Activated CD8-positive, alpha-beta memory T cell treated with anti-CD3 and anti-CD28 coated beads, Interleukin-2, amount 50 U/mL, for 4 hours (primary cell): ENCODE results near the gene RYR2.

Source experiments
- DNase-seq: peaks from one replicate; pipeline ENCODE4 v3.0.0-alpha.2; 2020

RYR2 gene

GRCh38 chr1:237478082-237478481 lies 436.1 kb downstream of the RYR2 start:
- no peak for DNase-seq

DNA sequence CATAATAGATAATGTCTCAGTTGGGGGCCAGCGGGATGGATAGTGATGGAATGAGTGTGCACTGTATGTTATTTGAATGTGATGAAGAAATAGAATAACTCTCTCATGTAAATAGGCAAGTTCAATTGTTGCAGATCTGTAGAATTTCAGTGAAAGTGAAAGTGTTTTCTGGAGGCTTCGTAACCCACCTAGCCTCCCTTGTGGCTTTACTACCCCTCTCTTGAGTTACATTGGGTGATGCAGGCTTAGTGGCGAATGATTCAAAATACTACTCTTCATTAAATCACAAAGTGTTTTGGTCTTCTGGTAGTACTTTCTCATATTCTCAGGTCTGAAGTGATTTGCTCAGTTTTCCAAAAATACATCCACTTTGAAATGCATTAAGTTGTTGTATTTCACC lies 436.9 kb downstream of the RYR2 start:
- no peak for DNase-seq

DNA sequence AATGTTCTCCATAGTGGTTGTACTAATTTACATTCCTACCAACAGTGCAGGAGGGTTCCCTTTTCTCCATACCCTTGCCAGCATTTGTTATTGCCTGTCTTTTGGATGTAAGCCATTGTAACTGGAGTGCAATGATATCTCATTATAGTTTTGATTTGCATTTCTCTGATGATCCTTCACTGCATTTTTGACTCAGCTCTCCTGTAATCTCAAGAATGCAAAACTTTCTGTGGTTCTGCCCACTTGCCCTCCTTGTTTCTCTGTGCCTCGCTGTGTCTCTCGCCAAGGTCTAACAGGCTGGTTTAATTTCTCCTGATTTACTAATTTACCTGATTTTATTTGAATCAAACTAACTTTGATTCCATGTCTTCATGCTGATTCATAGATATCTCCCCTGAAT lies 440.8 kb downstream of the RYR2 start:
- DNase-seq = no peak

- no peak for DNase-seq
These were observed 450.4 kb downstream of the RYR2 start for GRCh38 chr1:237492359-237492758.

- no peak for DNase-seq
These were observed 458.6 kb downstream of the RYR2 start for GRCh38 chr1:237500566-237500965.

DNA sequence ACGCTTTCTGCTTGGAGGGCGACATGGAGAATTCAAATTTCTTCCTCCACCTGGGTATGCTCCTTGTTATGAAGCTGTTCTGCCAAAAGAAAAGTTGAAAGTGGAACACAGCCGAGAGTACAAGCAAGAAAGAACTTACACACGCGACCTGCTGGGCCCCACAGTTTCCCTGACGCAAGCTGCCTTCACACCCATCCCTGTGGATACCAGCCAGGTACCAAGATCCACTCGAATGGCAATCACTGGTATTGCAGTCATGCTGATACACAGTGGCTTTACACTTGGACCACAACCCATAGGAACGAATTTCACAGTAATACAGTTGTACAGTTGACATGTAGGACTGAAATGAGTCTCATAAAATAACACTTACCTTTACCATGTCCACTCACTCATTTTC lies 461.3 kb downstream of the RYR2 start:
- no peak for DNase-seq

GRCh38 chr1:237507005-237507404 lies 465.0 kb downstream of the RYR2 start:
- no peak for DNase-seq

GRCh38 chr1:237509748-237510147 lies 467.8 kb downstream of the RYR2 start:
- DNase-seq = no peak

DNA sequence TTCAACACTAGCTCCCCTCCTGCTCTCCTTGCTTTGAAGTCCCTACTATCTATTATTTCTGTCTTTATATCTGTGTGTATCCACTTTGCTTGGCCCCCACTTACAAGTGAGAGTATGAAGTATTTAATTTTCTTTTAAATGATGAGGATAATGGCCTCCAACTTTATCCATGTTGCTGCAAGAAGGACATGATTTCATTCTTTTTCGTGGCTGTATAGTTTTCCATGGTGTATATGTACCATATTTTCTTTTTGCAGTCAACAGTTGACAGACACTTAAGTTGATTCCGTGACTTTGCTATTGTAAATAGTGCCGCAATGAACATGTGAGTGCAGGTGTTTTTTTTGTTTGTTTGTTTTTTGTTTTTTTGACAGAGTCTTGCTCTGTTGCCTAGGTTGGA lies 483.1 kb downstream of the RYR2 start:
- no peak for DNase-seq

DNA sequence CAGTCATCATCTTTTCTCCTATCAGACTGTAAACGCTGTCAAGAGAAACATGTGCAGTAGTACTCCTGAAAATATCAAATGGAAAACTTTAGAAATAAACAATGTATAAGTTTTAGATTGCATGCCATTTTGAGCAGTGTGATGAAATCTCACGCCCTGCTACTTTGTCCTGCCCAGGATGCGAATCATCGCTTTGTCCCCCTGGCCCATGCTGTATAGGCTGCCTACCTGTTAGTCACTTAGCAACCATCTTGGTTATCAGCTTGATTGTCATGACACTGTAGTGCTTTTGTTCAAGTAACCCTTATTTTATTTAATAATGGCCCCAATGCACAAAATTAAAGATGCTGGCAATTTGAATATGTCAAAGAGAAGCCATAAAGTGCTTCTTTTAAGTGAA lies 485.8 kb downstream of the RYR2 start:
- no peak for DNase-seq

- DNase-seq = no peak
These were observed 486.6 kb downstream of the RYR2 start for GRCh38 chr1:237528545-237528944.

DNA sequence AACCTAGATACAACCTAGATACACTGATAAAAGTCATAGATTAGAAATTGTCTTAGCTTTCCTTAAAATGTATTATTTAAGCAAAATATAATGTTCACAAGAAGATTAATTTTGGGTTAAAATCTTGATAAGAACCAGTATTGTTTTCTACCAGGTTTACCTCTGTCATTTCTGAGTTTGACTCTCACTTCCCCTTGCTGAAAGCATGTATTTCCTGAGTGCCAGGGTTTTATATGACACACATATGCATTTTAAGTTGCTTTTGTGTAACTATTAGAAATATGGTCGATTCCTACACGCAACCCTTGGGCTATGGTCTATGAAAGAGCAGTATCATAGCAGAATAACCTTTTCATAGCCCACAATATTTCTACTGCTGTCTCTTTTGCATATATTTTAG lies 497.1 kb downstream of the RYR2 start:
- DNase-seq = no peak

DNA sequence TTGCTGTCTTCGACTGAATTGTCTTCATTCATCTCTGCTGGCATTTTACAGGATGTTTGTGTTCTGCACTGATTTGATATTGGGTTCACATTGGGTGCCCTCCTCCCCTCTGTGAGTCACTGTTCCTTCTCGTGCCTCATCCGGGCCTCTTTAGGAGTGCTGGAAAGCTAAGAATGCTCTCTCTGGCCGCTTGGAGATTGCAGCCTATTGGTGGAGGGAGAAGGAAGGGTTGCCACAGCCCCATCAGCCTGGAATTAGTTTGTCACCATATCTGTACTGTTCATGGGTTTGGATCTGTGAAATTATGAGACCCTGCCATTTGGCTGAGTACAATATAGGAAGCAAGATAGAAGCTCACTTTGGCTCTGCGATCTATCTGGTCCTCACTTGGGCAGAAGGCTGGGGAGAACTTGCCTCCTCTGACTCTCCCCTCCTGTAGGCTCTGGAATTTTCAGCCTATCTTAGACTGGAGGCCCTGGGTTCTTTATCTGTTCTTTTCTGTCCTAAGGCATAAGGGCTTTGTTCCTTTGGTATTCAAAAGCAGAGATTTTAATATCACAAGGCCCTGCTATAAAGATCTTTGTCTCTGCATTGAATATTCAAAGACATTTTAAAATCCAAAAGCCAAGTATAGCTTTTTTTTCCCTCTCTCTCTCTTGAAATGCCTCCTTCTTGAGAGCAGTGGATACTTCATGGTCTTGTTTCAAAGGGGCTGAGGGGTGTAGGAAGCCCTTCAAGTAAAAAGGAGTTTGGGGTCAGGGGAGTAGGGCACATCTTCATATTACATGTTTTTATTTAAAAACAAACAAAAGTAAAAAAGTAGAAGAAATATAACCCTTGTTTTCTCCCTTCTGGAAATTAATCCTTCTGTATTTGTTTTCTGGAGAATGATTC lies 500.8 kb downstream of the RYR2 start:
- DNase-seq = no peak

- DNase-seq = no peak
These were observed 511.1 kb downstream of the RYR2 start for GRCh38 chr1:237553078-237553477.

DNA sequence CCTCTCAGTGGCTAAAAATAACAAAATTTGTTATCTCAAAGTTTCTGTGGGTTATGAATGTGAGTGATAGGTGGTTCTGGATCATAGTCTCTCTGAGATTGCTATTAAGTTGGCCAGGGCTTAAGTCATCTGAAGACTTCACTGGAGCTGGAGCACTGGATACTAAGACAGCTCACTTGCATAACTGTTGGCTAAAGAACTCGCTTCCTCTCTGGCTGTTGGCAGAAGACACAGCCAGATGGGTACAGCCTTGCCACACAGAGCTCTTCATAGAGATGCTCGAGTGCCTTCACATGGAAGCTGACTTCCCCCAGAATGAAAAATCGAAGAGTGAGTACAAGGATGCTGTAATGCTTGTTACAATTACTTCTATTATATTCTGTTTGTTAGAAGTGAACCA lies 514.9 kb downstream of the RYR2 start:
- DNase-seq = no peak

DNA sequence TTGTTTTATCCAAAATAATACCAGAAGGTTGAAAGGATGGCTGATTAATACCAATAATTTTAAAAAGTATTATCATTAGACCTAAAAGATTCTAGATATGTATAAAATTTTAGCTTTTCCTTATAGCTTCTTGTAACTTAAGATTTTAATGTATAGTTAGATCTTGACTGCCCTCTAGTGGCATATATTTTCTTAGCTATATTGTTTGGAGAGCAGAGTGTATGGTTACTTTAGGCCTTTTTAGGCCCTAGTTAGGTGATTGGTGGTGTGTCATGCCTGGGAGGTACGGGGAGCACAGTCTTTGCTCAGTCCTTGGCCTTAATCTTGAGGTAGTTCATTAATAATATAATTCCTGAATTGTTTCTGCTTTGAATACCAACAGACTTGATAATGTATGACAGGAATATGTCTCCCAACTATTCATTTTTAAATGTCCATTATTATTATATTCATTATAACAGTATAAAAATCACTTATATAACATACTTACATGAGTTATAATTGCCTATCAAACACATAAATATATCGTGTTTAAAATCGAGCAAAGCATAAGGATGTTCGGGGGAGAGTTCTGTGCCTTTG lies 520.3 kb downstream of the RYR2 start:
- DNase-seq = no peak

GRCh38 chr1:237565236-237565635 lies 523.3 kb downstream of the RYR2 start:
- no peak for DNase-seq

DNA sequence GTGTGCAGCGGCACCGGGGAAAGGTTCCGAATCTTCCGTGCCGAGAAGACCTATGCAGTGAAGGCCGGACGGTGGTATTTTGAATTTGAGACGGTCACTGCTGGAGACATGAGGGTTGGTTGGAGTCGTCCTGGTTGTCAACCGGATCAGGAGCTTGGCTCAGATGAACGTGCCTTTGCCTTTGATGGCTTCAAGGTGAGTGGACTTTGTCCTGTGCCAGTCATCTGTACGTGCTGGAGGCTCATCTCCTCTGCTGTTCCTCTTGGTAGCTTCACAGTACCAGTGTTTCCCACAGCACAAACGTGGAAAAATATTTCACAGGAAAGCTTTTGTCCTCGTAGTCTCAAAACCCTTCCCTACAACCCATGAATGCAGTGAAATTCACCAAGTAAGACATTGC lies 524.6 kb downstream of the RYR2 start:
- no peak for DNase-seq

GRCh38 chr1:237568955-237569354 lies 527.0 kb downstream of the RYR2 start:
- DNase-seq = no peak

GRCh38 chr1:237570530-237570929 lies 528.5 kb downstream of the RYR2 start:
- DNase-seq = no peak

DNA sequence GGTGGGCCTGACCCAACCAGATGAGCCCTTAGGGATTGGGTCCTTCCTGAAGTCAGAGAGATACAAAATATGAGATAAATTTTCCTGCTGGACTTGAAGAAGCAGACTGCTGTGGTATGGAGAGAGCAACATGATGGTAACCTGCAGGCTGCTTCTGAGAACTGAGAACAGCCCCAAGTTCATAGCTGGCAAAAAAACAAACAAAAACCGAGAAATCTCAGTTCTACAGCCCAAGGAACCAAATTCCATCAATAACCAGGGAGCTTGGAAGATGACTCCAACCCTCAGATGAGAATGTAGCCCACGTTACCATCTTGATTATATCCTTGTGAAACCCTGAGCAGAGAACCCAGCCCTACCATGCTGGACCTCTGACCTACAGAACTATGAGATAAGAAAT lies 532.6 kb downstream of the RYR2 start:
- no peak for DNase-seq

- DNase-seq = no peak
These were observed 536.6 kb downstream of the RYR2 start for GRCh38 chr1:237578540-237578939.

- no peak for DNase-seq
These were observed 538.7 kb downstream of the RYR2 start for GRCh38 chr1:237580726-237581125.

GRCh38 chr1:237583270-237583669 lies 541.3 kb downstream of the RYR2 start:
- DNase-seq = no peak

DNA sequence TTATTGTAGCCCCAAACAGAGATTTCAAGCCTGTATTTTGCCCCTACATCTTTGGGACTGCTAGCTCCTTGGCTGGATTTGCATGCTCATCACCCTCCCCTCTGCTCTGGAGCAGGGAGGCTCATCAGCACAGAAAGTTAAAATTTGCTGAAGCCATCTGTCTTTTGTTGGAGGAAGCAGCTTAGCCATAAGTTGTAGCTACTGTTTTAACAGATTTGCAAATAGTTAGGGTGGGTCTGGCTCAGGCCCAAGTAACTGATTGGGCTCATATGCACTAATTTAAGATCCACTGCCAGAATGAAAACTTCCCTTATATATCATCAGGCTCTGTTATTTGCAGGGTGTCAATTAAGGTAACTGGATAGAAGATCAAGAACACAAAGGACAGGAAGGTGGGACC lies 541.8 kb downstream of the RYR2 start:
- no peak for DNase-seq
